Measurements from ENCODE around the gene XYLT2.
"Not testable (repeated sequence)": the region's sequence is repeated elsewhere in the genome, so short reads cannot be mapped to it uniquely, and the experiment has no call there.

XYLT2 gene

DNA sequence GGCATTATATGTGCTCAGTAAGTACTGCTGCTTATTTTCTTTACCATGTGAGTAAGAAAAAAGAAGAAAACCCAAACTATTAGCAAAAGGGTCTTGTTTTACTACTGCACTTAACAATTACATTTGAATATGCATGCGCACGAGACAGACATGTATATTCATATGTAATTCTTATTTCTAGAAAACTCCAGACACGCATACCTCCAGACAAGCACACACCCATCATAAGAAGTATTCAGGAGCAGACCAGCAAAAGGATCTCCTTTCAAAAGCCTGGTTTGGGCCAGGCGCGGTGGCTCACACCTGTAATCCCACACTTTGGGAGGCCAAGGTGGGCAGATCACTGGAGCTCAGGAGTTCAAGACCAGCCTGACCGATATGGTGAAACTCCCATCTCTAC, 43.6 kb downstream of the XYLT2 start:
- DNase-seq (ENCODE audit: low spot score) = no peak

GRCh38 chr17:50392621-50393020, 46.7 kb downstream of the XYLT2 start:
- DNase-seq (ENCODE audit: low spot score) = no peak

DNA sequence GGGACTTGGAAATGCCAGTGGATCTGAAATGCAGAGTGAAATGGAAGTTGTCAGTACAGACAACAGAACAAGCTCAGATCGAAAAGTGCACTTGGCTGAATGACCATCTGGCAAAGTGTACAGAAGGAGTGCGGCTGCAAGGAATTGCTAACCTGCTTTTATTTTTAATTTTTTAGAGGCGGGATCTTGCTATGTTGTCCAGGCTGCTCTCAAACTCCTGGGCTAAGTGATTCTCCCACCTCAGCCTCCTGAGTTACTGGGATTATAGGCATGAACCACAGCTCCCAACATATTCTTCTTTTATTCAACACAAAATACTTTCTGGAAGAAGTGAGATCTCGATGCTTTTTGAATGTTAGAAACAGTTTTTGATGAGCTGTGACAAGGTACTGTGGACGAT, 47.8 kb downstream of the XYLT2 start:
- no peak for DNase-seq (ENCODE audit: low spot score)

DNA sequence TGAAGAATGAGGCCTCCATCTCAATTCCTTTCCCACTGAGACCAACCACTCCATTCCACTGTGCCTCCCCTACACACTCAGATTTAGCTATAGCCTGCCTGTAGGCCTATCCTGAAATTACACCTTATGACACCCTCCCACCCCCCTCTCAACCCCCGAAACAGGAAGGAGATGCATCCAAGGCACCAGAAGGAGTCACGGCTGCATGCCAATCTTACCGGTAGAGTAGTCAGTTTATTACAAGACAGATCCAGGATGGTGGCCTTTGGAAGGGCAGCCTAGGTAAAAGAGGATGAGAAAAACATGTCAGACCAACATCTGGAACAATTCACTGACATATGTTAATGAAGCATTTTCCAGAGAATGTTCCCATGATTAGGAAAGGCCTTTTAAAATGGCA, 48.8 kb downstream of the XYLT2 start:
- no peak for DNase-seq (ENCODE audit: low spot score)

DNA sequence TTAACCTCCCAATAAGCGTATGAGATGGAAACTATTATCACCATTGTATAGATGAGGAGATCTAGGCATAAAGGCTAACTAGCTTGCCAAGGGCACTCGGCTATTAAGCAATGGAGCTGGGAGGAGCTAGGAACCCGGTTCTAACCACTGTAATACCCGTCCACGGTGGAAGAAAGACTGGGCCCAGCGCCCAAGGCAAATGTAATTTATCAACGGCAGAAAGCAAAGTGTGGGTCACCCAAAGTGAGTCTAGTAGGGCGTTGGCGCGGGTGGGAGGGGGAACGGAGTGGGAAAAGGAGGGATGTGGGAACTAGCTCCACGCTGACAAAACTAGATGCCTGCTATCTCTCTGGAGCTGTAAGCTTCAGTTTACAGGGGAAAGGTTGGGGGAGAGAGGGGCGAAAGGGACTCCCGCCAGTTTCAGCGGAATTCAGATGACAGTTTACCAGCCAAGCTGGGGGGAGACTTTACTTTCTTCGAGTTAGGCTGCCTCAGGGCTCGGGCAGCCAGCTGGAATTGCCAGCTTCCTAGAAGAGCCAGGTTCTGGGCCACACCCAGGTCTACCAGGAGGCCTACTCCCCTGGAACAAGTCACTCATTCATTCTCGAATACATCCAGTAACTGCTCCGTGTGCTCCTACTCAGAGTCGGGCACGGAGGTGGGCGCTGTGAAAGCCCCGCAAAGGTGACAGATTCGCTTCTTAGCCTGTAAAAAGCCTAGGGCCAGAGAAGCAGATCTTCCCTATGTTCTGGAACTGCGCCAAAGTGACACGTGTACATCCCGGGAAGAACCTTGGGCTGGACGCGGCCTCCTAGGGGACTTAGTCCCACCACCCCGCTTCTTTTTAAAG, 50.6 kb downstream of the XYLT2 start:
- peak; percentile 29 for DNase-seq (ENCODE audit: low spot score)

DNA sequence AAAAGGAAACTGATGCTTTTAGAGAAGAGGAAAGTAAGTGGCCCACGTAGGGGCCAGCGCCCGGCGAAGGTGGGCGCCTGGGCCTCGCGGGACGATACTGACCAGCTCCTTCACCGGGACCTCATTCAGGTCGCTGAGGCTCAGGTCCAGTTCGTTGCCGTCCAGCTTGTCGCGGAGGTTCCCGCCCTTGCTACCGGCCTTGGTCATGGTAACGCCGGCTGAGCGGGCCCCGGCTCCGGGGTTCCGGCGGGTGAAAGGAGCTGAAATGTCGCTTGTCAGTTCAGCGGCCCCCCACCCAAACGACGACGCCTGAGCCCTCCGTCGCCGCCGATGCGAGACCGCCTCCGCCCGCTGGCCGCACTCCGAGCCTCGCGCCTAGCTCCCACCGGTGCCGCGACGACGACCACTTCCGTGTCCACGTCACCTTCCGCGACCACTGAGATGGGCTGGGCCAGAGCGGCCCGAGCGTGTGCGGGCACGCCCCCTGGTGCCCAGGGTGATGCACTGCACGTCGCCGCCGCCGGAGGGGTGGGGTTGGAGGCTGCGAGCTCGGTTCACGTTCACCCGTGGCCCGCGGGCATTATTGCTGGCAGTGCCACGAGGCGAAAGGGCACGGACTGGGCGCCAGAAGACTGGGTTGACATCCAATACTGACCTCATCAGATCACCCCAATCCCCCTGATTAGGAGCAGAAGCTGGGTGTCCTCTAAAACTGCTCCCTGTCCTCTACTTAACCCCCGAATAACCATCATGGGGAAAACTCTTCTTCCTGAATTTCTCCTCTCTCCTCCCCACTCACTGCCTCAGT, 51.4 kb downstream of the XYLT2 start, which contains the start of gene LRRC59:
LRRC59 (minus strand) TSS at position 413 of the 808 bp plus-strand sequence; CDS start at position 207, 206 bp downstream.
- peak; percentile 78 for DNase-seq (ENCODE audit: low spot score)

DNA sequence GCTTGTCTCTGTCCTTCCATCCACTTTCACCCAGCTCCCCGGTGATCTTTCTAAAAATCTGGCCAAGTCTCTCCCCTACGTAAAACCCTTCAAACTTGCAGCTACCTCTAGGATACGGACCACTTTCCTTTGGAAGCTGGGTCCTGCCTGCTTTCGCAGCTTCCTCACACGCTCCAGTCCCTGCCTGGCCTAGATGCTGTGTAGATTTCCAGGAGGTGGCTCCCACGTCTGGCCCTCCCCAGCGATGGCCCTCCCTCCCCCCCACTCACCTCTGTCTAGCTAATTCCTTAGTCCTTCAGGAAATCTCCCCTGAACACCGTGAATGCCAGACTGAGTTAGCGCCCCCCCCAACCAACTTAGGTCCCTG, 52.0 kb downstream of the XYLT2 start:
- no peak for DNase-seq (ENCODE audit: low spot score)

GRCh38 chr17:50398672-50399071, 52.7 kb downstream of the XYLT2 start:
- not testable (repeated sequence) for DNase-seq (ENCODE audit: low spot score)

- not testable (repeated sequence) for DNase-seq (ENCODE audit: low spot score)
Measured at GRCh38 chr17:50399591-50399990, 53.7 kb downstream of the XYLT2 start.

GRCh38 chr17:50405351-50405750, 59.4 kb downstream of the XYLT2 start:
- DNase-seq (ENCODE audit: low spot score) = not testable (repeated sequence)

- no peak for DNase-seq (ENCODE audit: low spot score)
Measured at GRCh38 chr17:50406578-50406977, 60.7 kb downstream of the XYLT2 start.

GRCh38 chr17:50407921-50408320, 62.0 kb downstream of the XYLT2 start:
- DNase-seq (ENCODE audit: low spot score) = no peak
